GM23338 (cell line): ENCODE results near the gene CAMTA1. TPM values are rescaled to one million over a fixed set of nuclear protein-coding genes. Genes with fewer than 3 reads are reported as not detected.

ENCODE experiments used
- ATAC-seq: fragments of 200-7000 bp; cut with Tn5 transposase; 3 replicates; pipeline ENCODE4 v1.9.1; 2020
- DNase-seq: peaks from one replicate; pipeline ENCODE4 v3.0.0-alpha.2; 2015; ENCODE audit warnings: low spot score
- H2AFZ ChIP-seq: fragments of 200-600 bp; sonication (generic); 2 replicates; pipeline ENCODE4 v1.8.0; 2016; ENCODE audit warnings: antibody characterized with exemption, mild to moderate bottlenecking, moderate library complexity
- H3F3A ChIP-seq: fragments of 200-600 bp; sonication (generic); replicated peaks from 2 replicates; pipeline ENCODE4 v1.8.0; 2017; ENCODE audit warnings: antibody characterized with exemption, mixed run types, low read depth
- H3K27ac ChIP-seq: fragments of 200-600 bp; sonication (generic); 2 replicates; pipeline ENCODE4 v1.6.1; 2016; ENCODE audit warnings: low read depth
- H3K27me3 ChIP-seq: fragments of 200-600 bp; sonication (generic); 2 replicates; pipeline ENCODE4 v1.8.0; 2016; ENCODE audit warnings: mild to moderate bottlenecking, mixed run types, moderate library complexity; ENCODE audit not compliant: insufficient read depth
- H3K36me3 ChIP-seq: fragments of 200-600 bp; sonication (generic); 2 replicates; pipeline ENCODE4 v1.8.0; 2016; ENCODE audit warnings: mild to moderate bottlenecking; ENCODE audit not compliant: insufficient read depth
- H3K4me1 ChIP-seq: fragments of 200-600 bp; sonication (generic); 2 replicates; pipeline ENCODE4 v1.8.0; 2016; ENCODE audit warnings: mild to moderate bottlenecking, moderate library complexity; ENCODE audit not compliant: insufficient read depth
- H3K4me2 ChIP-seq: fragments of 200-600 bp; sonication (generic); 2 replicates; pipeline ENCODE4 v1.7.1; 2017; ENCODE audit warnings: mixed run types
- H3K4me3 ChIP-seq: fragments of 200-600 bp; sonication (generic); 2 replicates; pipeline ENCODE4 v1.6.1; 2016; ENCODE audit warnings: mixed run types
- H3K79me2 ChIP-seq: fragments of 200-600 bp; sonication (generic); replicated peaks from 2 replicates; pipeline ENCODE4 v1.8.0; 2017; ENCODE audit warnings: mild to moderate bottlenecking; ENCODE audit not compliant: insufficient read depth
- H3K9me2 ChIP-seq: fragments of 200-600 bp; sonication (generic); 2 replicates; pipeline ENCODE4 v1.8.0; 2017; ENCODE audit not compliant: insufficient read depth
- H4K20me1 ChIP-seq: fragments of 200-600 bp; sonication (generic); replicated peaks from 2 replicates; pipeline ENCODE4 v1.8.0; 2017; ENCODE audit warnings: mild to moderate bottlenecking; ENCODE audit not compliant: insufficient read depth
- H3K27ac Mint-ChIP-seq: 2 replicates; pipeline ENCODE4 v1.8.0; 2020; ENCODE audit warnings: inconsistent platforms, mild to moderate bottlenecking, moderate library complexity, mixed read lengths
- H3K27me3 Mint-ChIP-seq: 3 replicates; pipeline ENCODE4 v1.8.0; 2022; ENCODE audit warnings: low read depth, mild to moderate bottlenecking, moderate library complexity, mixed read lengths, inconsistent platforms; ENCODE audit not compliant: insufficient read depth, poor library complexity
- H3K36me3 Mint-ChIP-seq: 3 replicates; pipeline ENCODE4 v1.8.0; 2021; ENCODE audit warnings: low read depth, mild to moderate bottlenecking, inconsistent platforms, moderate library complexity, mixed read lengths
- H3K4me1 Mint-ChIP-seq: 3 replicates; pipeline ENCODE4 v1.8.0; 2020; ENCODE audit warnings: mild to moderate bottlenecking, inconsistent platforms, mixed read lengths
- H3K4me3 Mint-ChIP-seq: 3 replicates; pipeline ENCODE4 v1.8.0; 2021; ENCODE audit warnings: moderate library complexity, mild to moderate bottlenecking, inconsistent platforms, mixed read lengths
- H3K9me3 Mint-ChIP-seq: 3 replicates; pipeline ENCODE4 v1.8.0; 2020; ENCODE audit warnings: moderate library complexity, mild to moderate bottlenecking, inconsistent platforms, mixed read lengths
- EZH2phosphoT487 ChIP-seq: fragments of 200-600 bp; sonication (generic); IDR thresholded peaks from one replicate; pipeline ENCODE4 v1.8.1; 2018; ENCODE audit warnings: antibody characterized with exemption; ENCODE audit not compliant: unreplicated experiment
- JUNB ChIP-seq: IDR thresholded peaks from one replicate; pipeline ENCODE4 v1.6.1; 2016; ENCODE audit warnings: antibody characterized with exemption; ENCODE audit not compliant: unreplicated experiment
- POLR2AphosphoS5 ChIP-seq: IDR thresholded peaks from 2 replicates; pipeline ENCODE4 v1.6.1; 2016; ENCODE audit warnings: antibody characterized with exemption, low read depth
- REST ChIP-seq: IDR thresholded peaks from one replicate; pipeline ENCODE4 v1.6.1; 2018; ENCODE audit warnings: antibody characterized with exemption; ENCODE audit not compliant: unreplicated experiment
- ZNF114 ChIP-seq: fragments of 250-450 bp; sonication (Bioruptor Pico); IDR thresholded peaks from 2 replicates; pipeline ENCODE4 v1.5.0; 2020; ENCODE audit warnings: mild to moderate bottlenecking, moderate library complexity
- polyA plus RNA-seq: library from polyadenylated mRNA; unstranded; fragments of >200 nt; fragmentation: Nextera tagmentation; extraction: Ambion mirVana; gene quantifications from 2 replicates; pipeline ENCODE4 v1.2.1, GENCODE V29; 2016
- total RNA-seq: library from RNA; depleted of rRNA; stranded (reverse); fragments of >200 nt; shearing (Covaris generic); gene quantifications from 2 replicates; pipeline ENCODE4 v1.2.3, GENCODE V29; 2014
- TF ChIP-seq, protein P1 (sequence below): fragments of 250-450 bp; sonication (Bioruptor Pico); IDR thresholded peaks from 2 replicates; pipeline ENCODE4 v1.5.0; 2020; ENCODE audit warnings: mild to moderate bottlenecking, moderate library complexity
- TF ChIP-seq, protein P2 (sequence below), 2 experiments: fragments of 200-600 bp in 1 of 2; sonication (generic) in 1 of 2; conservative IDR thresholded peaks; 2 replicates each; pipeline versions ENCODE4 v1.5.1 to v1.6.1; 2016 to 2017; ENCODE audit warnings: antibody characterized with exemption in 2 of 2, low read depth in 2 of 2, mild to moderate bottlenecking in 2 of 2, moderate library complexity in 1 of 2

The CAMTA1 gene
- total and polyA plus RNA-seq, 2 experiments from 2014 or later = 115 to 519 TPM

GRCh38 chr1:7478142-7478790 is 693.0 kb downstream of the CAMTA1 start:
- H3K9me2 ChIP-seq = no peaks in the 10 kb centered on the region
- no peak for TF ChIP-seq POLR2AphosphoS5
- TF ChIP-seq JUNB = no peak
- H3F3A ChIP-seq = no peaks in the 10 kb centered on the region
- H3K4me1 ChIP-seq = no peaks in the 10 kb centered on the region
- Mint-ChIP-seq H3K4me1 (peaks cover 5% of the 10 kb centered on the region), H3K9me3 (no peaks in the 10 kb centered on the region), H3K36me3 (no peaks in the 10 kb centered on the region), H3K27me3 (peaks cover 4% of the 10 kb centered on the region), H3K4me3 (no peak overlapping the region), H3K27ac (no peak overlapping the region)
- H2AFZ ChIP-seq = no peak overlapping the region
- no peaks in the 10 kb centered on the region for H3K79me2 ChIP-seq
- no peaks in the 10 kb centered on the region for H4K20me1 ChIP-seq
- no peaks in the 10 kb centered on the region for H3K27me3 ChIP-seq
- H3K4me3 ChIP-seq = no peak overlapping the region
- ATAC-seq (no peak), DNase-seq (no peak)
- no peaks in the 10 kb centered on the region for H3K36me3 ChIP-seq
- H3K27ac ChIP-seq = no peak overlapping the region
- H3K4me2 ChIP-seq = no peak overlapping the region

GRCh38 chr1:7478809-7479499 is 693.7 kb downstream of the CAMTA1 start:
- no peak for DNase-seq
- H3K36me3 Mint-ChIP-seq = no peaks in the 10 kb centered on the region
- H2AFZ ChIP-seq = no peak overlapping the region
- TF ChIP-seq REST = no peak
- no peak for TF ChIP-seq EZH2phosphoT487
- TF ChIP-seq ZNF114 (CRISPR knock-in tag) = no peak
- TF ChIP-seq, protein P1, sequence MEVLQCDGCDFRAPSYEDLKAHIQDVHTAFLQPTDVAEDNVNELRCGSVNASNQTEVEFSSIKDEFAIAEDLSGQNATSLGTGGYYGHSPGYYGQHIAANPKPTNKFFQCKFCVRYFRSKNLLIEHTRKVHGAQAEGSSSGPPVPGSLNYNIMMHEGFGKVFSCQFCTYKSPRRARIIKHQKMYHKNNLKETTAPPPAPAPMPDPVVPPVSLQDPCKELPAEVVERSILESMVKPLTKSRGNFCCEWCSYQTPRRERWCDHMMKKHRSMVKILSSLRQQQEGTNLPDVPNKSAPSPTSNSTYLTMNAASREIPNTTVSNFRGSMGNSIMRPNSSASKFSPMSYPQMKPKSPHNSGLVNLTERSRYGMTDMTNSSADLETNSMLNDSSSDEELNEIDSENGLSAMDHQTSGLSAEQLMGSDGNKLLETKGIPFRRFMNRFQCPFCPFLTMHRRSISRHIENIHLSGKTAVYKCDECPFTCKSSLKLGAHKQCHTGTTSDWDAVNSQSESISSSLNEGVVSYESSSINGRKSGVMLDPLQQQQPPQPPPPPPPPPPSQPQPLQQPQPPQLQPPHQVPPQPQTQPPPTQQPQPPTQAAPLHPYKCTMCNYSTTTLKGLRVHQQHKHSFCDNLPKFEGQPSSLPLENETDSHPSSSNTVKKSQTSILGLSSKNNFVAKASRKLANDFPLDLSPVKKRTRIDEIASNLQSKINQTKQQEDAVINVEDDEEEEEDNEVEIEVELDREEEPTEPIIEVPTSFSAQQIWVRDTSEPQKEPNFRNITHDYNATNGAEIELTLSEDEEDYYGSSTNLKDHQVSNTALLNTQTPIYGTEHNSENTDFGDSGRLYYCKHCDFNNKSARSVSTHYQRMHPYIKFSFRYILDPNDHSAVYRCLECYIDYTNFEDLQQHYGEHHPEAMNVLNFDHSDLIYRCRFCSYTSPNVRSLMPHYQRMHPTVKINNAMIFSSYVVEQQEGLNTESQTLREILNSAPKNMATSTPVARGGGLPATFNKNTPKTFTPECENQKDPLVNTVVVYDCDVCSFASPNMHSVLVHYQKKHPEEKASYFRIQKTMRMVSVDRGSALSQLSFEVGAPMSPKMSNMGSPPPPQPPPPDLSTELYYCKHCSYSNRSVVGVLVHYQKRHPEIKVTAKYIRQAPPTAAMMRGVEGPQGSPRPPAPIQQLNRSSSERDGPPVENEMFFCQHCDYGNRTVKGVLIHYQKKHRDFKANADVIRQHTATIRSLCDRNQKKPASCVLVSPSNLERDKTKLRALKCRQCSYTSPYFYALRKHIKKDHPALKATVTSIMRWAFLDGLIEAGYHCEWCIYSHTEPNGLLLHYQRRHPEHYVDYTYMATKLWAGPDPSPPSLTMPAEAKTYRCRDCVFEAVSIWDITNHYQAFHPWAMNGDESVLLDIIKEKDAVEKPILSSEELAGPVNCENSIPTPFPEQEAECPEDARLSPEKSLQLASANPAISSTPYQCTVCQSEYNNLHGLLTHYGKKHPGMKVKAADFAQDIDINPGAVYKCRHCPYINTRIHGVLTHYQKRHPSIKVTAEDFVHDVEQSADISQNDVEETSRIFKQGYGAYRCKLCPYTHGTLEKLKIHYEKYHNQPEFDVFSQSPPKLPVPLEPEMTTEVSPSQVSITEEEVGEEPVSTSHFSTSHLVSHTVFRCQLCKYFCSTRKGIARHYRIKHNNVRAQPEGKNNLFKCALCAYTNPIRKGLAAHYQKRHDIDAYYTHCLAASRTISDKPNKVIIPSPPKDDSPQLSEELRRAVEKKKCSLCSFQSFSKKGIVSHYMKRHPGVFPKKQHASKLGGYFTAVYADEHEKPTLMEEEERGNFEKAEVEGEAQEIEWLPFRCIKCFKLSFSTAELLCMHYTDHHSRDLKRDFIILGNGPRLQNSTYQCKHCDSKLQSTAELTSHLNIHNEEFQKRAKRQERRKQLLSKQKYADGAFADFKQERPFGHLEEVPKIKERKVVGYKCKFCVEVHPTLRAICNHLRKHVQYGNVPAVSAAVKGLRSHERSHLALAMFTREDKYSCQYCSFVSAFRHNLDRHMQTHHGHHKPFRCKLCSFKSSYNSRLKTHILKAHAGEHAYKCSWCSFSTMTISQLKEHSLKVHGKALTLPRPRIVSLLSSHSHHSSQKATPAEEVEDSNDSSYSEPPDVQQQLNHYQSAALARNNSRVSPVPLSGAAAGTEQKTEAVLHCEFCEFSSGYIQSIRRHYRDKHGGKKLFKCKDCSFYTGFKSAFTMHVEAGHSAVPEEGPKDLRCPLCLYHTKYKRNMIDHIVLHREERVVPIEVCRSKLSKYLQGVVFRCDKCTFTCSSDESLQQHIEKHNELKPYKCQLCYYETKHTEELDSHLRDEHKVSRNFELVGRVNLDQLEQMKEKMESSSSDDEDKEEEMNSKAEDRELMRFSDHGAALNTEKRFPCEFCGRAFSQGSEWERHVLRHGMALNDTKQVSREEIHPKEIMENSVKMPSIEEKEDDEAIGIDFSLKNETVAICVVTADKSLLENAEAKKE = no peak
- TF ChIP-seq, protein P2, sequence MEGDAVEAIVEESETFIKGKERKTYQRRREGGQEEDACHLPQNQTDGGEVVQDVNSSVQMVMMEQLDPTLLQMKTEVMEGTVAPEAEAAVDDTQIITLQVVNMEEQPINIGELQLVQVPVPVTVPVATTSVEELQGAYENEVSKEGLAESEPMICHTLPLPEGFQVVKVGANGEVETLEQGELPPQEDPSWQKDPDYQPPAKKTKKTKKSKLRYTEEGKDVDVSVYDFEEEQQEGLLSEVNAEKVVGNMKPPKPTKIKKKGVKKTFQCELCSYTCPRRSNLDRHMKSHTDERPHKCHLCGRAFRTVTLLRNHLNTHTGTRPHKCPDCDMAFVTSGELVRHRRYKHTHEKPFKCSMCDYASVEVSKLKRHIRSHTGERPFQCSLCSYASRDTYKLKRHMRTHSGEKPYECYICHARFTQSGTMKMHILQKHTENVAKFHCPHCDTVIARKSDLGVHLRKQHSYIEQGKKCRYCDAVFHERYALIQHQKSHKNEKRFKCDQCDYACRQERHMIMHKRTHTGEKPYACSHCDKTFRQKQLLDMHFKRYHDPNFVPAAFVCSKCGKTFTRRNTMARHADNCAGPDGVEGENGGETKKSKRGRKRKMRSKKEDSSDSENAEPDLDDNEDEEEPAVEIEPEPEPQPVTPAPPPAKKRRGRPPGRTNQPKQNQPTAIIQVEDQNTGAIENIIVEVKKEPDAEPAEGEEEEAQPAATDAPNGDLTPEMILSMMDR (conservative IDR thresholded peaks at IDR 0.05; ENCODE audit: low read depth in 2 of 2) = no peak
- TF ChIP-seq JUNB = no peak

More at GRCh38 chr1:7478809-7479499, 693.7 kb downstream of the CAMTA1 start:
- ATAC-seq = no peak
- Histone ChIP-seq H3K27me3 (no peaks in the 10 kb centered on the region), H3K9me2 (no peaks in the 10 kb centered on the region), H3K79me2 (no peaks in the 10 kb centered on the region), H3K36me3 (no peaks in the 10 kb centered on the region), H3K27ac (no peak overlapping the region), H3K4me2 (no peak overlapping the region), H4K20me1 (no peaks in the 10 kb centered on the region), H3K4me1 (no peaks in the 10 kb centered on the region), H3K4me3 (no peak overlapping the region), H3F3A (no peaks in the 10 kb centered on the region)
- no peak overlapping the region for H3K4me3 Mint-ChIP-seq
- peaks cover 4% of the 10 kb centered on the region for H3K27me3 Mint-ChIP-seq
- H3K27ac Mint-ChIP-seq = no peak overlapping the region
- peaks cover 6% of the 10 kb centered on the region for H3K4me1 Mint-ChIP-seq
- H3K9me3 Mint-ChIP-seq = no peaks in the 10 kb centered on the region
